Cardiac septum (tissue), 1 donor: Measurements from ENCODE around the gene AK5. TPM values are rescaled to one million over a fixed set of nuclear protein-coding genes. Genes with fewer than 3 reads are reported as not detected.

Source experiments
- DNase-seq: peaks from one replicate; pipeline ENCODE4 v3.0.0-alpha.2; 2020; ENCODE audit warnings: low spot score
- intact Hi-C: fragments of 100-400 bp; cut with DNase I; formaldehyde crosslinking; loops from one replicate; pipeline ENCODE4 v1.14.0; 2022
- total RNA-seq: library from RNA; stranded (reverse); fragmentation: NEBNext Ultra II Directional; extraction: Animal tissue kit (Norgen Biotek cat#: 25700); gene quantifications from one replicate; pipeline ENCODE4 v1.2.1, GENCODE V29; 2021
- donor health status: DM: no; HTN: no; CAD: no.

The AK5 gene
- total RNA-seq, 1 donor from 2014 or later, result 1.3 TPM

DNA sequence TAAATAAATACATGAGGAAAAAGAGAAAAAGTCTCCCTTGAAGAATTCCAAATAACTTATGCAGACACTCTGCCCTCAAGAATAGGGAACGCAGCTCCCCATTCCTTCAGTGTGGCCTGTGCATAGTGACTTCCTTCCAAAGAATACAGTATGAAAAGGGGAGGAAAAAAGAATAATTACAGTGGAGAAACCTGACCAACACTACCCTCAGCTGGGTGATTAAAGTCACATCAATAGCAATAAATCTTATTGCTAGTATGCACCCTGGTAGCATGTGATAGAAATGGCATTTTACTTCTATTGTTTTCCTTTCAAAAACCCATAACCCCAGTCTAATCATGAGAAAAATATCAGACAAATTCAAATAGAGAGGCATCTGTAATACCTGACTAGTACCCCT, 315.5 kb downstream of the AK5 start:
- intact Hi-C loops, result no loop called here
- DNase-seq, result no peak

DNA sequence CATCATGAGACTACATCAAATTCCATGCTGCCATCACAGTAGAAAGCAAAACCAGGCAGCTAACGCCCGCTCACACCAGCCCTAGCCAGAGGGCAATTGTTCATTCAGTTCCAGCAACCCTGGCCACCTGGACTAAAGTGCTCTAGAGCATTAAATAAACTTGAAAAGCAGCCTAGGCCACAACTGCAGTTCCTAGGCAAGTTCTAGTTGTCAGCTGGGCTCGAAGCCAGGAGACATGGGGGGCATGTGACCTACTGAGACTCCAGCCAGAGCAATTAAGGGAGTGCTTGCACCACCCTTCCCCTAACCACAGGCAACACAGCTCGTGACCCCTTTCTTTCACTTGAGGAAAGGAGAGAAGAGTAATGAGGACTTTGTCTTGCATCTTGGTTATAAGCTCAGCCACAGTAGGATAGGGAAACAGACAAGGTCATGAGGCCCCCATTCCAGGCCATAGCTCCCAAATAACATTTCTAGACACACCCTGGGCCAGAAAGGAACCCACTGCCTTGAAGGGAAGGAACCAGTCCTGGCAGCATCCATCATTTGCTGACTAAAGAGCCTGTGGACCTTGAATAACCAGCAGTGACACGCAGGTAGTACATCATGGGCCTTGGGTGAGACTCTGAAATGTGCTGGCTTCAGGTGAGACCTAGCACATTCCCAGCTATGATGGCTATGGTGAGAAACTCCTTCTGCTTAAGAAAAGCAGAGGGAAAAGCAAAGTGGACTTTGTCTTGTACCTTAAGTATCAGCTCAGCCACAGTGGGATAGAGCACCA, 323.6 kb downstream of the AK5 start:
- peak; percentile 76 for DNase-seq
- intact Hi-C loops, result no loop called here

DNA sequence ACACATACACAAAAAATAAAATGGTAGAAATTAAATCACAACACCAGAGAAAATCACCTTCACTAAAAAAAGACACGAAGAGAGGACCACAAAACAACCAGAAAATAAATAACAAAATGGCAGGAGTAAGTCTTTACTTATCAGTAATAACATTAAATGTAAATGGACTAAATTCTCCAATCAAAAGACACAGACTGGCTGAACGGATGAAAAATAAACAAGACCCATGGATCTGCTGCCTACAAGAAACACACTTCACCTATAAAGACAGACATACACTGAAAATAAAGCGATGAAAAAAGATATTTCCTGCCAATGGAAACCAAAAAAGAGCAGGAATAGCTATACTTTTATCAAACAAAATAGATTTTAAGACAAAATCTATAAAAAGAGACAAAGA, 327.1 kb downstream of the AK5 start:
- DNase-seq, result no peak
- intact Hi-C loops, result no loop called here

Other genes with a start within 250 kb of the AK5 start
- gene PIGK, start 62.6 kb upstream of the AK5 start, total RNA-seq, result 24.1 TPM